HepG2 (cell line): ENCODE results near the gene ASL. TPM values are rescaled to one million over a fixed set of nuclear protein-coding genes. Genes with fewer than 3 reads are reported as not detected.

ENCODE experiments used
- CBFB ChIP-seq: sonication (generic); formaldehyde crosslinking; IDR thresholded peaks from 2 replicates; pipeline ENCODE4 v1.4.0; 2020; ENCODE audit warnings: missing genetic modification reagents
- EED ChIP-seq: sonication (generic); formaldehyde crosslinking; IDR thresholded peaks from 2 replicates; pipeline ENCODE4 v1.5.0; 2020; ENCODE audit warnings: mild to moderate bottlenecking, missing genetic modification reagents
- FOXJ3 ChIP-seq: sonication (generic); formaldehyde crosslinking; IDR thresholded peaks from 2 replicates; pipeline ENCODE4 v1.4.0; 2020; ENCODE audit warnings: missing genetic modification reagents, mild to moderate bottlenecking, borderline replicate concordance
- GABPA ChIP-seq, 2 experiments: IDR thresholded peaks; 2 replicates each; pipeline ENCODE4 v1.6.1; 2011 to 2016; ENCODE audit warnings: low read depth in 2 of 2, low read length in 1 of 2, missing biosample characterization in 1 of 2, missing genetic modification characterization in 1 of 2
- HMG20B ChIP-seq: conservative IDR thresholded peaks from 2 replicates; pipeline ENCODE4 v1.6.1; 2016; ENCODE audit warnings: missing genetic modification reagents, missing compliant biosample characterization
- MED8 ChIP-seq: sonication (generic); formaldehyde crosslinking; IDR thresholded peaks from 2 replicates; pipeline ENCODE4 v1.8.1; 2023; ENCODE audit warnings: mild to moderate bottlenecking, missing genetic modification reagents; ENCODE audit not compliant: insufficient replicate concordance
- MLX ChIP-seq: IDR thresholded peaks from 2 replicates; pipeline ENCODE4 v1.6.1; 2016
- PHF20 ChIP-seq: sonication (generic); formaldehyde crosslinking; IDR thresholded peaks from 2 replicates; pipeline ENCODE4 v1.5.0; 2020; ENCODE audit warnings: mild to moderate bottlenecking, missing genetic modification reagents
- SOX13 ChIP-seq, 3 experiments: fragments of 450-650 bp in 1 of 3; sonication (generic) in 1 of 3; formaldehyde crosslinking in 1 of 3; IDR thresholded peaks in 2 of 3; conservative IDR thresholded peaks in 1 of 3; 2 replicates each; pipeline versions ENCODE4 v1.5.0 to v1.6.1; 2016 to 2020; ENCODE audit warnings: antibody characterized with exemption in 1 of 3, mild to moderate bottlenecking in 1 of 3, missing compliant biosample characterization in 1 of 3, missing genetic modification reagents in 1 of 3, moderate library complexity in 1 of 3
- SOX5 ChIP-seq: IDR thresholded peaks from 2 replicates; pipeline ENCODE4 v1.6.1; 2016; ENCODE audit warnings: borderline replicate concordance
- SPEN ChIP-seq: sonication (generic); formaldehyde crosslinking; IDR thresholded peaks from 2 replicates; pipeline ENCODE4 v1.5.1; 2020; ENCODE audit warnings: low read depth, mild to moderate bottlenecking, missing genetic modification reagents
- TBL1XR1 ChIP-seq: fragments of 150-350 bp; IDR thresholded peaks from 2 replicates; pipeline ENCODE4 v1.6.1; 2014; ENCODE audit warnings: borderline replicate concordance, low read length; ENCODE audit not compliant: partially characterized antibody
- THAP8 ChIP-seq: sonication (generic); formaldehyde crosslinking; IDR thresholded peaks from 2 replicates; pipeline ENCODE4 v1.5.1; 2020; ENCODE audit warnings: missing genetic modification reagents, mild to moderate bottlenecking, borderline replicate concordance
- ZBTB37 ChIP-seq: sonication (generic); formaldehyde crosslinking; IDR thresholded peaks from 2 replicates; pipeline ENCODE4 v1.4.0; 2020; ENCODE audit warnings: mild to moderate bottlenecking, missing genetic modification reagents
- ZBTB42 ChIP-seq: sonication (generic); formaldehyde crosslinking; IDR thresholded peaks from 2 replicates; pipeline ENCODE4 v1.5.0; 2020; ENCODE audit warnings: mild to moderate bottlenecking, missing genetic modification reagents
- ZC3H13 ChIP-seq: sonication (generic); formaldehyde crosslinking; IDR thresholded peaks from 2 replicates; pipeline ENCODE4 v1.8.1; 2023; ENCODE audit warnings: mild to moderate bottlenecking, missing genetic modification reagents, moderate library complexity
- ZFP41 ChIP-seq: sonication (generic); formaldehyde crosslinking; IDR thresholded peaks from 2 replicates; pipeline ENCODE4 v1.4.0; 2020; ENCODE audit warnings: mild to moderate bottlenecking, missing genetic modification reagents, borderline replicate concordance
- ZIK1 ChIP-seq: sonication (generic); formaldehyde crosslinking; IDR thresholded peaks from 2 replicates; pipeline ENCODE4 v1.5.0; 2020; ENCODE audit warnings: mild to moderate bottlenecking, low read depth, missing genetic modification reagents, borderline replicate concordance
- ZKSCAN8 ChIP-seq: IDR thresholded peaks from 2 replicates; pipeline ENCODE4 v1.6.1; 2016; ENCODE audit warnings: borderline replicate concordance, missing genetic modification reagents, missing compliant biosample characterization
- ZNF337 ChIP-seq: sonication (generic); formaldehyde crosslinking; IDR thresholded peaks from 2 replicates; pipeline ENCODE4 v1.5.1; 2020; ENCODE audit warnings: missing genetic modification reagents, low read depth, mild to moderate bottlenecking, borderline replicate concordance
- ZNF556 ChIP-seq: sonication (generic); formaldehyde crosslinking; IDR thresholded peaks from 2 replicates; pipeline ENCODE4 v1.4.0; 2020; ENCODE audit warnings: mild to moderate bottlenecking, missing genetic modification reagents, borderline replicate concordance
- ZNF605 ChIP-seq: sonication (generic); formaldehyde crosslinking; IDR thresholded peaks from 2 replicates; pipeline ENCODE4 v1.8.0; 2022; ENCODE audit warnings: mild to moderate bottlenecking, missing genetic modification reagents
- ZNF652 ChIP-seq: IDR thresholded peaks from 2 replicates; pipeline ENCODE4 v1.6.1; 2016; ENCODE audit warnings: low read depth, borderline replicate concordance
- ZNF713 ChIP-seq: sonication (generic); formaldehyde crosslinking; IDR thresholded peaks from 2 replicates; pipeline ENCODE4 v1.4.0; 2020; ENCODE audit warnings: mild to moderate bottlenecking, missing genetic modification reagents
- polyA plus RNA-seq, 8 experiments: library from polyadenylated mRNA; depleted of rRNA in 3 of 8; stranded (reverse) in 7 of 8; unstranded in 1 of 8; fragments of >200 nt; fragmentation: Illumina TruSeq in 4 of 8; extraction: Trizol in 4 of 8; gene quantifications; 2 replicates each; pipeline versions ENCODE4 v1.2.1 to v1.2.3, GENCODE V29; 2011 to 2016; ENCODE audit warnings: low read depth in 4 of 8, missing spikeins in 1 of 8, mixed read lengths in 1 of 8; ENCODE audit not compliant: insufficient read depth in 1 of 8
- total RNA-seq, 5 experiments: library from RNA; depleted of rRNA; stranded (reverse); fragments of >200 nt; fragmentation: Illumina TruSeq; extraction: Trizol; gene quantifications; 2 replicates each; pipeline ENCODE4 v1.2.3, GENCODE V29; 2016; ENCODE audit warnings: low read depth in 1 of 5
- TF ChIP-seq, protein P1 (sequence below): sonication (generic); formaldehyde crosslinking; IDR thresholded peaks from 2 replicates; pipeline ENCODE4 v1.4.0; 2020; ENCODE audit warnings: mild to moderate bottlenecking, missing genetic modification reagents
- TF ChIP-seq, protein P2 (sequence below): sonication (generic); formaldehyde crosslinking; conservative IDR thresholded peaks from 2 replicates; pipeline ENCODE4 v1.4.0; 2020; ENCODE audit warnings: missing genetic modification reagents

The ASL gene
- total and polyA plus RNA-seq, 2 of the 13 experiments (the other 11 are each of a cell fraction or from before 2014, with no cell fraction given) = 71.4 to 96.5 TPM

DNA sequence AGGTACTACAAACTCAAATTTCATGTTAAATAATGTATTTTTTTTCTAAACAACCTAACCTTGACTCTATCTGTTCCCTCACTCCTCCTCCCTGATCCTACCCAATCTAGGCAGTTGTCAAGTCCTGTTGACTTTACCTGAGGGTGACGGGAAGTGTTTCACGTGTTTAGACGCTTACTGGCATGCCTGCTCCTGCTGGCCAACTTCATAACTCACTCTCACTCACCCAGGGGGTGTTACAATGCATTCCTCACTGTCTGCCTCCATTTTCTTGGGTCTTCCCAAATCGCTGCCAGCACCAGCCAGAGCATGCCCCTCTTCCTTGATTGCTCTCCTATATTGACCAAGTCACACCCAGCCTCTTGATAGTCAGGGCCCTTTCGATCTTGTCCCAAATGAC is 67.4 kb downstream of the ASL start (continued):
- TF ChIP-seq SOX5 (CRISPR knock-in tag) (peak; percentile 80), HMG20B (CRISPR knock-in tag) (no peak), ZNF556 (no peak), SOX13 (IDR thresholded peaks at IDR 0.05) (no peak), SOX13 (CRISPR knock-in tag; conservative IDR thresholded peaks at IDR 0.05 in 1 of 2, IDR thresholded peaks at IDR 0.05 in 1 of 2) (peak in 1 of 2 experiments; percentile 85; a peak in 2 of 4 replicates), MLX (CRISPR knock-in tag) (peak; percentile 97), FOXJ3 (CRISPR knock-in tag) (no peak), ZNF605 (CRISPR knock-in tag) (no peak), ZIK1 (CRISPR knock-in tag) (no peak), MED8 (no peak), ZBTB37 (CRISPR knock-in tag) (no peak), ZC3H13 (CRISPR knock-in tag) (no peak), ZNF652 (peak; percentile 42; the same call in 1 of the 2 replicates), TBL1XR1 (no peak), CBFB (no peak), EED (no peak), PHF20 (CRISPR knock-in tag) (no peak), ZNF713 (CRISPR knock-in tag) (no peak), THAP8 (CRISPR knock-in tag) (no peak), ZFP41 (no peak), ZBTB42 (CRISPR knock-in tag) (no peak), SPEN (CRISPR knock-in tag) (peak; percentile 43; the same call in 1 of the 2 replicates), ZKSCAN8 (CRISPR knock-in tag) (0 out of 2 replicates have a peak, but pooled peaks have one; percentile 39), ZNF337 (no peak), GABPA (IDR thresholded peaks at IDR 0.05; ENCODE audit: low read depth, low read length) (no peak), GABPA (CRISPR knock-in tag; IDR thresholded peaks at IDR 0.05; ENCODE audit: low read depth) (0 out of 2 replicates have a peak, but pooled peaks have one; percentile 25)
- TF ChIP-seq, protein P1, sequence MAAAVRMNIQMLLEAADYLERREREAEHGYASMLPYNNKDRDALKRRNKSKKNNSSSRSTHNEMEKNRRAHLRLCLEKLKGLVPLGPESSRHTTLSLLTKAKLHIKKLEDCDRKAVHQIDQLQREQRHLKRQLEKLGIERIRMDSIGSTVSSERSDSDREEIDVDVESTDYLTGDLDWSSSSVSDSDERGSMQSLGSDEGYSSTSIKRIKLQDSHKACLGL = no peak
- TF ChIP-seq, protein P2, sequence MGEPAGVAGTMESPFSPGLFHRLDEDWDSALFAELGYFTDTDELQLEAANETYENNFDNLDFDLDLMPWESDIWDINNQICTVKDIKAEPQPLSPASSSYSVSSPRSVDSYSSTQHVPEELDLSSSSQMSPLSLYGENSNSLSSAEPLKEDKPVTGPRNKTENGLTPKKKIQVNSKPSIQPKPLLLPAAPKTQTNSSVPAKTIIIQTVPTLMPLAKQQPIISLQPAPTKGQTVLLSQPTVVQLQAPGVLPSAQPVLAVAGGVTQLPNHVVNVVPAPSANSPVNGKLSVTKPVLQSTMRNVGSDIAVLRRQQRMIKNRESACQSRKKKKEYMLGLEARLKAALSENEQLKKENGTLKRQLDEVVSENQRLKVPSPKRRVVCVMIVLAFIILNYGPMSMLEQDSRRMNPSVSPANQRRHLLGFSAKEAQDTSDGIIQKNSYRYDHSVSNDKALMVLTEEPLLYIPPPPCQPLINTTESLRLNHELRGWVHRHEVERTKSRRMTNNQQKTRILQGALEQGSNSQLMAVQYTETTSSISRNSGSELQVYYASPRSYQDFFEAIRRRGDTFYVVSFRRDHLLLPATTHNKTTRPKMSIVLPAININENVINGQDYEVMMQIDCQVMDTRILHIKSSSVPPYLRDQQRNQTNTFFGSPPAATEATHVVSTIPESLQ (CRISPR knock-in tag) = no peak
